Fibroblast of the conjunctiva (primary cell): Measurements from ENCODE around the gene MRPS26.
"Not testable (repeated sequence)": the region's sequence is repeated elsewhere in the genome, so short reads cannot be mapped to it uniquely, and the experiment has no call there.

ENCODE experiments used
- DNase-seq: peaks from one replicate; pipeline ENCODE4 v3.0.0-alpha.2; 2010; ENCODE audit warnings: low read depth

Gene MRPS26

GRCh38 chr20:3042625-3043024, 3.2 kb upstream of the MRPS26 start:
- DNase-seq, result no peak

- no peak for DNase-seq
Observed at GRCh38 chr20:3043322-3043721, 2.5 kb upstream of the MRPS26 start, which contains the start of gene GNRH2. Gene GNRH2, plus strand, starts transcription at chr20:3043622. Its CDS starts 793 bp downstream, at chr20:3044415.

- DNase-seq, result no peak
Observed at GRCh38 chr20:3044336-3044965, 1.4 kb upstream of the MRPS26 start.

- DNase-seq, result no peak
Observed at GRCh38 chr20:3045042-3045815, 623 bp upstream of the MRPS26 start.

GRCh38 chr20:3046677-3047462, 1.0 kb downstream of the MRPS26 start:
- no peak for DNase-seq

- DNase-seq, result no peak
Observed at GRCh38 chr20:3047486-3048419, 1.9 kb downstream of the MRPS26 start.

- no peak for DNase-seq
Observed at GRCh38 chr20:3051385-3052019, 5.7 kb downstream of the MRPS26 start.

GRCh38 chr20:3059489-3059888, 13.6 kb downstream of the MRPS26 start:
- no peak for DNase-seq

- DNase-seq, result not testable (repeated sequence)
Observed at GRCh38 chr20:3064119-3064518, 18.3 kb downstream of the MRPS26 start.

GRCh38 chr20:3067139-3068014, 21.5 kb downstream of the MRPS26 start:
- no peak for DNase-seq

GRCh38 chr20:3068075-3068474, 22.2 kb downstream of the MRPS26 start:
- no peak for DNase-seq

- DNase-seq, result no peak
Observed at GRCh38 chr20:3068986-3069900, 23.4 kb downstream of the MRPS26 start.

- DNase-seq, result no peak
Observed at GRCh38 chr20:3070725-3071124, 24.9 kb downstream of the MRPS26 start.

- DNase-seq, result no peak
Observed at GRCh38 chr20:3071266-3071609, 25.4 kb downstream of the MRPS26 start.

- no peak for DNase-seq
Observed at GRCh38 chr20:3071610-3072529, 26.0 kb downstream of the MRPS26 start, which contains the start of gene OXT. Gene OXT, plus strand, starts transcription at chr20:3071620. Its CDS starts 36 bp downstream, at chr20:3071656.

- DNase-seq, result no peak
Observed at GRCh38 chr20:3072530-3073250, 26.8 kb downstream of the MRPS26 start.

GRCh38 chr20:3073251-3073643, 27.4 kb downstream of the MRPS26 start:
- not testable (repeated sequence) for DNase-seq
